Measurements from ENCODE around the gene ZEB2. TPM values are rescaled to one million over a fixed set of nuclear protein-coding genes. Genes with fewer than 3 reads are reported as not detected.

The ZEB2 gene
- total and polyA plus RNA-seq, 4 donors: 7.6 to 39.6 (median 22.2) TPM

GRCh38 chr2:144411473-144411872, 108.4 kb downstream of the ZEB2 start:
- Histone ChIP-seq H3K9me3 (ENCODE audit: control insufficient read depth in 4 of 4, low read length in 3 of 4) (no peaks in the 10 kb centered on the region), H3K4me3 (ENCODE audit: low read depth in 1 of 3, low read length in 3 of 3) (no peak overlapping the region), H3K4me1 (ENCODE audit: control insufficient read depth in 4 of 4, insufficient read depth in 4 of 4, low read length in 3 of 4) (peaks cover 0 to 4% (median 2%) of the 10 kb centered on the region in 4 donors), H3K27ac (ENCODE audit: low read depth in 1 of 2, low read length in 2 of 2) (no peak overlapping the region), H3K36me3 (ENCODE audit: control insufficient read depth in 4 of 4, insufficient read depth in 3 of 4, low read depth in 1 of 4, low read length in 3 of 4) (no peaks in the 10 kb centered on the region), H3K9ac (ENCODE audit: low read depth in 1 of 2, low read length in 2 of 2) (no peak overlapping the region), H3K27me3 (ENCODE audit: control insufficient read depth in 4 of 4, insufficient read depth in 4 of 4, low read length in 3 of 4) (no peaks in the 10 kb centered on the region)
- TF ChIP-seq TAF1 (conservative IDR thresholded peaks at IDR 0.05): no peak
- no peak for TF ChIP-seq EGR1 (IDR thresholded peaks at IDR 0.05; ENCODE audit: low read depth in 2 of 2)
- TF ChIP-seq ATF3 (IDR thresholded peaks at IDR 0.05): no peak
- TF ChIP-seq FOXA2 (IDR thresholded peaks at IDR 0.05): no peak
- TF ChIP-seq GABPA (IDR thresholded peaks at IDR 0.05 in 1 of 2, conservative IDR thresholded peaks at IDR 0.05 in 1 of 2): no peak
- TF ChIP-seq, protein P1, sequence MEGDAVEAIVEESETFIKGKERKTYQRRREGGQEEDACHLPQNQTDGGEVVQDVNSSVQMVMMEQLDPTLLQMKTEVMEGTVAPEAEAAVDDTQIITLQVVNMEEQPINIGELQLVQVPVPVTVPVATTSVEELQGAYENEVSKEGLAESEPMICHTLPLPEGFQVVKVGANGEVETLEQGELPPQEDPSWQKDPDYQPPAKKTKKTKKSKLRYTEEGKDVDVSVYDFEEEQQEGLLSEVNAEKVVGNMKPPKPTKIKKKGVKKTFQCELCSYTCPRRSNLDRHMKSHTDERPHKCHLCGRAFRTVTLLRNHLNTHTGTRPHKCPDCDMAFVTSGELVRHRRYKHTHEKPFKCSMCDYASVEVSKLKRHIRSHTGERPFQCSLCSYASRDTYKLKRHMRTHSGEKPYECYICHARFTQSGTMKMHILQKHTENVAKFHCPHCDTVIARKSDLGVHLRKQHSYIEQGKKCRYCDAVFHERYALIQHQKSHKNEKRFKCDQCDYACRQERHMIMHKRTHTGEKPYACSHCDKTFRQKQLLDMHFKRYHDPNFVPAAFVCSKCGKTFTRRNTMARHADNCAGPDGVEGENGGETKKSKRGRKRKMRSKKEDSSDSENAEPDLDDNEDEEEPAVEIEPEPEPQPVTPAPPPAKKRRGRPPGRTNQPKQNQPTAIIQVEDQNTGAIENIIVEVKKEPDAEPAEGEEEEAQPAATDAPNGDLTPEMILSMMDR (IDR thresholded peaks at IDR 0.05; ENCODE audit: low read depth, low read length, missing input control): no peak
- no peak for TF ChIP-seq YY1 (IDR thresholded peaks at IDR 0.05)
- no peak for TF ChIP-seq RXRA (IDR thresholded peaks at IDR 0.05)
- TF ChIP-seq ZBTB33 (IDR thresholded peaks at IDR 0.05): no peak
- TF ChIP-seq FOXA1 (IDR thresholded peaks at IDR 0.05): no peak
- DNase-seq (ENCODE audit: low spot score): no peak
- 92% methylated on average over 7 of the region's 7 CpGs for WGBS

DNA sequence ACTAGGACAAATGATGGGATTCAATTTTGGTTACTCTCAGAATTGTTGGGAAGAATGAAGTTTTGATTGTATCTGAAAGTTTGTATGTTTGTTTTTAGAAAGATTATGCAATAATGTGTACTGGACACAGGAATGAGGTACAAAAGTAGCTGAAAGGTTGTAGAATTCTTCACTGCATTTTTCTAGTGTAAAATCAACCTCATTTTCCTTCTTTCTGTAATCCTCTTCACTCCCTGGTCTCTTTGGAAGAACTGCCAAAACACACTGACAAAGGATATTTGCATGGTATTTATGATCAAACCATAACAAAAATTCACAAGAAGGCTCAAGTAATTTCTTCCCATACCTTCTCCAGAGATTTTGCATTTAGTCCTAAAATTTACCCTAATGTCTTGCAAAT, 110.7 kb downstream of the ZEB2 start:
- no peak for DNase-seq (ENCODE audit: low spot score)
- H3K27ac ChIP-seq (ENCODE audit: low read depth in 1 of 2, low read length in 2 of 2): no peak overlapping the region
- H3K4me3 ChIP-seq (ENCODE audit: low read depth in 1 of 3, low read length in 3 of 3): no peak overlapping the region
- H3K36me3 ChIP-seq (ENCODE audit: control insufficient read depth in 4 of 4, insufficient read depth in 3 of 4, low read depth in 1 of 4, low read length in 3 of 4): no peaks in the 10 kb centered on the region
- TF ChIP-seq ATF3 (IDR thresholded peaks at IDR 0.05): no peak
- TF ChIP-seq TAF1 (conservative IDR thresholded peaks at IDR 0.05): no peak
- TF ChIP-seq, protein P1 (IDR thresholded peaks at IDR 0.05; ENCODE audit: low read depth, low read length, missing input control): no peak
- TF ChIP-seq, protein P2, sequence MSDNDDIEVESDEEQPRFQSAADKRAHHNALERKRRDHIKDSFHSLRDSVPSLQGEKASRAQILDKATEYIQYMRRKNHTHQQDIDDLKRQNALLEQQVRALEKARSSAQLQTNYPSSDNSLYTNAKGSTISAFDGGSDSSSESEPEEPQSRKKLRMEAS (IDR thresholded peaks at IDR 0.05): no peak
- TF ChIP-seq EGR1 (IDR thresholded peaks at IDR 0.05; ENCODE audit: low read depth in 2 of 2): no peak
- no peak for TF ChIP-seq HNF4G (IDR thresholded peaks at IDR 0.05)
- TF ChIP-seq YY1 (IDR thresholded peaks at IDR 0.05): no peak
- TF ChIP-seq FOXA2 (IDR thresholded peaks at IDR 0.05): no peak
- no peak for TF ChIP-seq RAD21 (IDR thresholded peaks at IDR 0.05)
- no peak for TF ChIP-seq SP1 (IDR thresholded peaks at IDR 0.05)
- H3K4me1 ChIP-seq (ENCODE audit: control insufficient read depth in 4 of 4, insufficient read depth in 4 of 4, low read length in 3 of 4): peaks cover 0 to 4% (median 2%) of the 10 kb centered on the region in 4 donors
- no peaks in the 10 kb centered on the region for H3K27me3 ChIP-seq (ENCODE audit: control insufficient read depth in 4 of 4, insufficient read depth in 4 of 4, low read length in 3 of 4)
- no peaks in the 10 kb centered on the region for H3K9me3 ChIP-seq (ENCODE audit: control insufficient read depth in 4 of 4, low read length in 3 of 4)
- H3K9ac ChIP-seq (ENCODE audit: low read depth in 1 of 2, low read length in 2 of 2): no peak overlapping the region
